ENCODE results near the gene NCBP3.

NCBP3 gene

GRCh38 chr17:3802461-3803307, 43.4 kb downstream of the NCBP3 start:
- Histone ChIP-seq H3K27me3 (ENCODE audit: insufficient read depth, low read length, poor library complexity, severe bottlenecking) (no peaks in the 10 kb centered on the region), H3K4me2 (ENCODE audit: low read depth, low read length, poor library complexity, severe bottlenecking) (no peak overlapping the region), H4K20me1 (ENCODE audit: insufficient read depth, low read length, poor library complexity, severe bottlenecking) (no peaks in the 10 kb centered on the region), H2AFZ (ENCODE audit: low read length) (no peak overlapping the region), H3K4me1 (ENCODE audit: insufficient read depth, low read length, poor library complexity, severe bottlenecking) (peaks cover 33% of the 10 kb centered on the region), H3K9me3 (ENCODE audit: insufficient read depth, low read depth, low read length) (no peaks in the 10 kb centered on the region), H3F3A (ENCODE audit: low read depth) (no peaks in the 10 kb centered on the region), H3K36me3 (ENCODE audit: insufficient read depth, low read length) (peaks cover 9% of the 10 kb centered on the region; the same call in 1 of the 2 replicates), H3K79me2 (ENCODE audit: insufficient read depth, low read length) (no peaks in the 10 kb centered on the region), H3K9ac (ENCODE audit: low read depth, low read length, poor library complexity, severe bottlenecking) (no peak overlapping the region), H3K4me3 (ENCODE audit: low read length, poor library complexity, severe bottlenecking) (no peak overlapping the region), H3K9me2 (replicated peaks; ENCODE audit: low read depth, low read length) (no peaks in the 10 kb centered on the region)
- TF ChIP-seq EZH2phosphoT487 (IDR thresholded peaks at IDR 0.05; ENCODE audit: borderline replicate concordance) (no peak), CTCF (conservative IDR thresholded peaks at IDR 0.05; ENCODE audit: low read length) (no peak)

GRCh38 chr17:3801792-3802191, 44.3 kb downstream of the NCBP3 start:
- Histone ChIP-seq H3K9ac (ENCODE audit: low read depth, low read length, poor library complexity, severe bottlenecking) (no peak overlapping the region), H3K9me3 (ENCODE audit: insufficient read depth, low read depth, low read length) (no peaks in the 10 kb centered on the region), H3F3A (ENCODE audit: low read depth) (no peaks in the 10 kb centered on the region), H3K27me3 (ENCODE audit: insufficient read depth, low read length, poor library complexity, severe bottlenecking) (no peaks in the 10 kb centered on the region), H2AFZ (ENCODE audit: low read length) (no peak overlapping the region), H3K9me2 (replicated peaks; ENCODE audit: low read depth, low read length) (no peaks in the 10 kb centered on the region), H4K20me1 (ENCODE audit: insufficient read depth, low read length, poor library complexity, severe bottlenecking) (no peaks in the 10 kb centered on the region), H3K79me2 (ENCODE audit: insufficient read depth, low read length) (no peaks in the 10 kb centered on the region), H3K4me3 (ENCODE audit: low read length, poor library complexity, severe bottlenecking) (no peak overlapping the region), H3K4me2 (ENCODE audit: low read depth, low read length, poor library complexity, severe bottlenecking) (no peak overlapping the region), H3K36me3 (ENCODE audit: insufficient read depth, low read length) (peaks cover under 1% of the 10 kb centered on the region; the same call in 1 of the 2 replicates), H3K4me1 (ENCODE audit: insufficient read depth, low read length, poor library complexity, severe bottlenecking) (peaks cover 36% of the 10 kb centered on the region)
- TF ChIP-seq EZH2phosphoT487 (IDR thresholded peaks at IDR 0.05; ENCODE audit: borderline replicate concordance), result no peak
- TF ChIP-seq CTCF (conservative IDR thresholded peaks at IDR 0.05; ENCODE audit: low read length), result no peak

- Histone ChIP-seq H3F3A (ENCODE audit: low read depth) (no peaks in the 10 kb centered on the region), H4K20me1 (ENCODE audit: insufficient read depth, low read length, poor library complexity, severe bottlenecking) (no peaks in the 10 kb centered on the region), H3K4me1 (ENCODE audit: insufficient read depth, low read length, poor library complexity, severe bottlenecking) (peaks cover 40% of the 10 kb centered on the region), H3K9ac (ENCODE audit: low read depth, low read length, poor library complexity, severe bottlenecking) (no peak overlapping the region), H3K36me3 (ENCODE audit: insufficient read depth, low read length) (no peaks in the 10 kb centered on the region), H3K4me3 (ENCODE audit: low read length, poor library complexity, severe bottlenecking) (no peak overlapping the region), H3K27me3 (ENCODE audit: insufficient read depth, low read length, poor library complexity, severe bottlenecking) (no peaks in the 10 kb centered on the region), H3K9me3 (ENCODE audit: insufficient read depth, low read depth, low read length) (no peaks in the 10 kb centered on the region), H3K4me2 (ENCODE audit: low read depth, low read length, poor library complexity, severe bottlenecking) (no peak overlapping the region), H3K9me2 (replicated peaks; ENCODE audit: low read depth, low read length) (no peaks in the 10 kb centered on the region), H3K79me2 (ENCODE audit: insufficient read depth, low read length) (no peaks in the 10 kb centered on the region), H2AFZ (ENCODE audit: low read length) (no peak overlapping the region)
- TF ChIP-seq CTCF (conservative IDR thresholded peaks at IDR 0.05; ENCODE audit: low read length), result no peak
- no peak for TF ChIP-seq EZH2phosphoT487 (IDR thresholded peaks at IDR 0.05; ENCODE audit: borderline replicate concordance)
Observed at GRCh38 chr17:3801347-3801746, 44.7 kb downstream of the NCBP3 start.
